ENCODE data around the gene TLX2. TPM values are rescaled to one million over a fixed set of nuclear protein-coding genes. Genes with fewer than 3 reads are reported as not detected.

TLX2 gene
- polyA plus RNA-seq, 12 donors: 0.08 to 0.43 TPM; not detected in 10

- DNase-seq: no peak
Measured at GRCh38 chr2:74511104-74511989, 2.9 kb upstream of the TLX2 start.

GRCh38 chr2:74512744-74513604 is 1.3 kb upstream of the TLX2 start:
- no peak for DNase-seq

- DNase-seq: no peak
Measured at GRCh38 chr2:74513605-74514367, 464 bp upstream of the TLX2 start.

GRCh38 chr2:74515271-74515980 is 1.2 kb downstream of the TLX2 start:
- no peak for DNase-seq

- no peak for DNase-seq
Measured at GRCh38 chr2:74515981-74516633, 1.9 kb downstream of the TLX2 start.

- no peak for DNase-seq
Measured at GRCh38 chr2:74516650-74517049, 2.4 kb downstream of the TLX2 start.

GRCh38 chr2:74522516-74522915 is 8.3 kb downstream of the TLX2 start:
- DNase-seq: no peak

GRCh38 chr2:74524005-74524404 is 9.8 kb downstream of the TLX2 start:
- DNase-seq: no peak

GRCh38 chr2:74524955-74525716 is 10.9 kb downstream of the TLX2 start:
- DNase-seq: no peak

- no peak for DNase-seq
Measured at GRCh38 chr2:74525717-74526648, 11.7 kb downstream of the TLX2 start, which contains the start of gene DQX1. TSS of gene DQX1 (minus strand) at chr2:74526231. CDS start at chr2:74525729, 502 bp downstream.

- DNase-seq: no peak
Measured at GRCh38 chr2:74526649-74527230, 12.5 kb downstream of the TLX2 start.

GRCh38 chr2:74527741-74528140 is 13.5 kb downstream of the TLX2 start:
- no peak for DNase-seq

- DNase-seq: no peak
Measured at GRCh38 chr2:74528600-74529356, 14.5 kb downstream of the TLX2 start.

GRCh38 chr2:74529357-74530238 is 15.3 kb downstream of the TLX2 start, which contains the start of the genes AUP1 and HTRA2:
TSS of gene AUP1 (minus strand) at chr2:74529706. CDS start at chr2:74529629, 77 bp downstream.
TSS of gene HTRA2 (plus strand) at chr2:74529933. CDS start at chr2:74530007, 74 bp downstream.
- peak; percentile 99 for DNase-seq

- peak; percentile 34 for DNase-seq
Measured at GRCh38 chr2:74530239-74531187, 16.3 kb downstream of the TLX2 start.

Measured in muscle of arm (tissue), 12 donors.